ENCODE results near the gene RPAP3.

The RPAP3 gene

DNA sequence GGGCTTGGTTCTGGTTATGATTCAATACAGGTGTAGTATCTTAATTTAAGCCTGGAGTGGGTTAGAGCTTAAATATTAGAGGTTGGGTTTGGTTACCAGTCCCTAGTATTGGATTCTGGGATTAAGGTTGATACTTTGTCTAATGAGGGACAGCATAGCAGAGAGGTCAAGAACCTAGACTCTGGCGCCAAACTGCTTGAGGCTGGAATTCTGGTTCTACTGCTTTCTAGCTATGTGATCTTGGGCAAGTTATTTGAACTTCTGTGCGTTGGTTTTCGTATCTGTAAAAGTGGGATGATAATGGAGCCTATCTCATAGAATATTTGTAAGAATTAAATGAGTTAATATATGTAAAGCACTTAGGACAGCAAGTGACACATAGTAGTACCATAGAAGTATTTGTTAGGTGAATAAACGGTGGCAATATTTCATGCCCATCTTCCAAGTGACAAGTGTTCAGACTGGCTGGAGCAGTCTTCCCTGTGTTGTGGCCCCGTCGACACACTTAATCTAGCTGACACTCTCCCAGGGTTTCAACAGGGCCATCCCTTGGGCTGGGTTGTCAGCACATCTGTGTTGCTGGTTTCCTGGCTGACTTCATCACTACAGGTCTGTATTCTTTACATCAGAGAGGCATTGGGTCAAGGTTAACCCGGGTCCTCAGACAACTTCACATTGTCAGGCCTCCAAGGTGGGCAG is 16.5 kb upstream of the RPAP3 start:
- in situ Hi-C loops (cut with HindIII; ENCODE audit: low sequenced_read_pairs) = loop anchor here (5.0 kb wide), 2 partner anchors 60 to 95 kb away; partner anchors contain the start of gene HDAC7

DNA sequence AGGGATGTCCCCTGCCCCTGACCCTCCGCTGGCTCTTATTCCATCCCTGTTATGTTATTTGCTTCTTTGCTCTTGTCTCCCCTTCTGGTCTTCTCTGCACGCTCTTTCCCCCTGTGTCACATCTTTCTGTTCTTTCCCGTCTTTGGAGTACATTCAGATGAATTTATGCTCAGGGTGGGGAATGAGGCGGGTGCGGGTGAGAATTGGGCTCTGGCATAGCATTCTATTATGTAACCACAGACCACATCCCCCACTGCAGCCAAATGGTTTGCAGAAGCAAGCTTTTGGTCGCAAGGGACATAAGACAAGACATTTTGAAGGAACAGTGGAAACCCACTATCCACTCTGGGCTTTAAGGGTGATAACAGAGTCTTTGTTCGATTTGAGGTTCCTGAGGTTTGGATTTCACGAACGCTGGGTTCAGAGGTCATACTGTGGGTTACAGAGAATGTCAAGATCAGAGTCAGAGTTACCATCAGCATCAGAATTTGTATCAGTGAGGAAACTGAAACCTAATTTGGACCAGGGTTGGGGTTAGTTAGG is 15.7 kb upstream of the RPAP3 start:
- in situ Hi-C loops (cut with HindIII; ENCODE audit: low sequenced_read_pairs) = loop anchor here (5.0 kb wide), 2 partner anchors 61 to 96 kb away; partner anchors contain the start of gene HDAC7

DNA sequence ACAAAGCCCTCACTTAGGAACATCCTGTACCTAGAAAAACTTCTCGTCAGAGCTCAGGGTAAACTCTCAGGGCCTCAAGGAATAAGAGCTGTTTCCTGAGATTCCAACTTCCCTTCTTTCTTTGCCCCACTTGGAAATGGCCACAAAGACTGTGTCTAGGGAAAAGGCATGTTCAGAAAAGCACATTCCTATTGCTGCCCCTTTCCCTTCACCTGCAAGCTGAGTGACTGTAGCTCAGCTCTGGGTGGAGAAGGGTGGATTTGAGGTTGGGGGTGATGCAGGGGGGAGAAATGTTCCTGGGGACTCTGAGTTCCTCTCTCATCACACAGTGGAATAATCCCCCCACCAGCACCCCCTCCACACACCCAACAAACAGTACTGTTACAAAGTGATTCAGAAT is 12.7 kb upstream of the RPAP3 start:
- in situ Hi-C loops (cut with HindIII; ENCODE audit: low sequenced_read_pairs) = no loop called here

DNA sequence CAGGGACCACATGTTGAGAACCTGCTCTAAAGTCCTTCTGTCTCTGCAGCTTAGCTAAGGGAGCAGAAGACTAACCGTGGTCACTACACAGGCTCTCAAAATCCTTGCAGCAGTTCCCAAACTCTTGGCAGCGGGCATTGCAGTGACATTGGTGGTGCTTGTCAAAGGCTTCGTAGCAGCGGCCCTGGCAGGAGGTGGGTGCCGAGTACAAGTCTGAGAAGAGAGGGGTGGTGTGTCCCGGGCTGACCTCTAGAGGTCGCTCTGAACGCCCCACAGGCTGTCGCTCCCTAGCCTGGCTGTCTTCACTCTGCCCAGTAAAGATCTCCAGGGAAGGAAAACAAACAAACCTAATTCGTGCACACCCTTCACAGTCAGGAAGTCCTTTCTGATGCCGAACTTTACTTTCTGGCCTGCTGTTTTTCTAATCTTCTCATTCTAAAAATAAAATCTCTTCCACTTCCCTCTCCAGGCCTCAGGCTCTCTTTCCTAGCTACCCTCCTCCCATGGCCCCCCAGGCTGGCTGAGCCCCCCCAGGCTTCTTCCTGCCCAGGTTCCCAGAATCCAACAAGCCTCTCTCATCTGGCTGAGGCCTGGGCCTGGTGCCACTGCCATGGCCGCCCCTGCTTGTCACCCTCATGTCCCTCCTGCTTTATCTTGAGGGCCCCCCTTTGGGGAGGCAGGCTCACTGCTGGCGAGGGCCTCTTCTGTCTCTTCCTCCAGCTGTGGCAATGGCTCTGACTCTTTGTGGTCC is 11.8 kb upstream of the RPAP3 start:
- in situ Hi-C loops (cut with HindIII; ENCODE audit: low sequenced_read_pairs) = no loop called here

DNA sequence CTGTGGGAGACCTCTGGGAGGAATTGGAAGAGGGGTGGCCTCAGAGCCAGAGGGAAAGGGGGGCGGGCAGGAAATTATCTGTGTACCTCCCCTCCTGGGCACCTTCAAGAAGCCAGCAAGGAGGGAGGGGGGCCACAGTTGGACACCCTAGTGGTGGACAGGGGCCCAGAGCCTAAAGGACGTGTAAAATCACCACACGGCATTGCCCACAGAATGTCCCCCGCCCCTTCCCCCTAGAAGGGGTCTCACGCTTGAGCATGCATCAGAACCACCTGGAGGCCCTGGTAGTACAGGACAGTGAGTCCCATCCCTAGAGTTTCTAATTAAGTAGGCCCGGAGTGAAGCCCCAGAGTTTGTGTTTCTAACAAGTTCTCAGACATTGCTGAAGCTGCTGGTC is 11.2 kb upstream of the RPAP3 start:
- in situ Hi-C loops (cut with HindIII; ENCODE audit: low sequenced_read_pairs) = no loop called here

DNA sequence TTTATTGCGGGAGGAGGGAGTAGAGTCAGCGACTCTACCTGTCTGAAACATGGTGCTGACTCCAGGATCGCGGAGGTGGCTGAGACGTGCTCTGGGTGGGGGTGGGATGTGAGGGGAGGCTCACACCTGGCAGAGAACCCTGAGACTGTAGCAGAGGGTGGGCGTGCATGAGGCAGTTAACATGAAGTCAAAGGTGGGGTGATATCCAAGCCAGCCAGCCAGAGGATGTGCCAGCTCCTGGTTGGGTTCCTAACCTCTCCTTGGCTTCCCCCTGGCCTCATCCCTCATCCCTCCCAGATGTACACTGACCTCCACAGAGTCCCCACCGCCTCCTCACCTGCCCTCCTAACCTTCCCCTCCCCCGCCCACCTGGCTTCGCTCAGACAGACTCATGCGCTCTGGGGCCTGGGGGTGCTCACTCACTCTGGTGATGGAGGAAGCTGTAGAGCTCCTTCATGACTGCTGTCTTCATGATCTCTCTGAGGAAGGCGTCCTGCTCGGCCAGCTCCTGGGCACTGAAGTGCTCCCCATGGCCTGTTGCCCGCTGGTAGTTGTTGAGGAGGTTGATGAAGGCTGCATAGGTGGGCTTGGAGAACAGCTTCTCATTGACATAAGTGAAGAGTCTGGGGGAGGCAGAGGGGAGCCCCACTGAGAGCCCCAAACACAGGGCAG is 10.2 kb upstream of the RPAP3 start:
- in situ Hi-C loops (cut with HindIII; ENCODE audit: low sequenced_read_pairs) = no loop called here

DNA sequence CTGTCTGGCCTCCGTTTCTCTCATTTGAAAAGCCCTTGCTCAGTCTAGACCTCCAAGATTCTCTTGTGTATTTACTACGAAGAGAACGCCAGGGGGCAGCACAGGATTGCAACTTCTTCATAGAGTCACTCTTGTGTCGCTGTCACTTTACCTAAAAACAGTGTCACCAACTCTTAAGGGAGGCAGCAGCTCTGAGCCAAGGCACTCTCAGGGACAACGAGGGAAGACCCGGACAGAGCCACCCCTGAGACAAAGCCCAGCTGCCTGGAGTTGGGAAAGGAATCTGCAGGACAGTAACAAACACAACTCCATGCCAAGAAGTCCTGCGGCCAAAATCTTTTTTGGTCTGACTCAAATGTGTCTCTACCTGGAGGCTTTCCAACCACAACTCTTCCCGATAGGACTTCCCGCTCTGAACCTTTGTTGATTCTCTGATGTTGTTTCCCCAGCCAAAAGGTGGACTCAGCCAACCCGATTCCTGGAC is 9.6 kb upstream of the RPAP3 start:
- in situ Hi-C loops (cut with HindIII; ENCODE audit: low sequenced_read_pairs) = no loop called here

DNA sequence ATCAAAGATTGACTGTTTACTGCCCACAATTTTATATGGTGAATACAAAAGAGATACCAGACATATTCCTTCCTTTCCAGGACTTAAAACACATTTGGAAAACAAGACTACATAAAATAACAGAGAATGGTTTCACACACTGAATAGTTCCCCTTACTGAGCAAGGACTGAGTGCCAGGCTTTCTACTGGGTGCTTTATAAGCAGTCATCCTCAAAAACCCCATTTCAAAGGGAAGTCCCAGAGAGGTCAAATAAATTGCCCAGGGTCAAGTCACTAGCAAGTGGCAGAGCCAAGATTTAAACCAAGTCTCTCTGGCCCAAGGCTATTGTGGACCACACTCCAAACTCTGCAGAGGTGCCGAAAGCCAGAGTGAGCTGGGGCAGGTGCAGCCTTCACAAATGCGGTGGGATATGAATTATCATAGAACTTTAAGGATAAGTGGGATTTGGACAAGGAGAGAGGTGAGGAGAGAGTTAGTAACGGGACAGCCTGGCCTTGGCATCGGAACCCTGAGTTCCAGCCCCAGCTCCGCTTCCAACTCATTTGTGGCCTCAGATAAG is 9.1 kb upstream of the RPAP3 start:
- in situ Hi-C loops (cut with HindIII; ENCODE audit: low sequenced_read_pairs) = no loop called here

DNA sequence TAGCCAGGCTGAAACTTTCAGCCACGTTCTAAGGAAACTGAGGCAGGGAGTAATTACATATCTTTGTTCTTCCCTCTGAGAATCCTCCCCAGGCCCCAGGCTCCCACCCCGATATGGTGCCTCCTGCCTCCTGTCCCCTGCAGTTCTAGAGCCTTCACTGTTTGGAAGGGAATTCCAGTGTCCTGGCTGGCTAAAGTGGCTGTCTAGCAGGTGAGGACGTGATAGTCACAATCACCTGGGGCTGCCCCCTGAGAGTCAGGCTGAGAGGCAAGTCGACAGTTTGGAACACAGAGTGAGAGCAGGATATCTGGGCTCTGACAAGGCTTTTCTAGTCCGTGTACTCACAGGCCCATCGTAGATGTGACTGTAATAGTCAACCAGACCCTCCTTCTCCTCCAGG is 6.3 kb upstream of the RPAP3 start:
- in situ Hi-C loops (cut with HindIII; ENCODE audit: low sequenced_read_pairs) = no loop called here

DNA sequence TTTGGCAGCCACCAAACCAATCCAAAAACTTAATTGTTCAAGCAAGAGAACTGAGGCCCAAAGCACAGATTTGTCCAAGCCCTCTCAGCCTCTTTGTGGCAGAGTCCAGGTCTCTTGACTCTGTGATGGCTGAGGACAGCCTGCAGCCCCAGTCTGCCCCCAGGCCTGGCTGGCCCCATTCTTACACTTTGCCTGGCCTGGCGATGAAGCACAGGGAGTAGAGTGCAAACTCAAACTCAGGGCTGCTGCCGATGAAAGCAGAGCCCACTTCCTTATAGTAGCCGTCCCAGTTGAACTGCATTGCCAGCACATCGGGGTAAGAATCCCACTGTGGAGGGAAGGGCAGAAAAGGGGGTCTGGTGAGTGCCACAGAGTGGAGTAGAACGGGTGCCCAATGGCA is 5.6 kb upstream of the RPAP3 start:
- in situ Hi-C loops (cut with HindIII; ENCODE audit: low sequenced_read_pairs) = no loop called here

DNA sequence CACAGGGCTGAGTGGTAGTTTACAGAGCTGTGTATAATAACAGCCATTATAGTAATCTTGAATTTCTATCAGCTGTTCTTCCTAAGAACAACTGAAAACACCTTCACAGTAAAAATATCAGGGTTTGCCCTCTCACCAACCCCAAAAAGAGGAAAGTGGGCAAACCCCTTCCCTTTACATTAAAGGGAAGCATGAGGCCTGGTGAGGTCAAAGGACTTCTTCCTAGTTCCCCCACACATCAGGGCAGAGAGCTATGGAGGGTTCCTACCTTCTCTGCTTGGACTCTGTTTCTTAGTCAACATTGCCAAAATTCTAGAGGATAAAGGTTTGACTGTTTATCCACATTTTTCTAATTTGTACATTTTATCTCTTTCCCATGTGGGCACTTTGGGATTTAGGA is 4.4 kb upstream of the RPAP3 start:
- in situ Hi-C loops (cut with HindIII; ENCODE audit: low sequenced_read_pairs) = no loop called here

DNA sequence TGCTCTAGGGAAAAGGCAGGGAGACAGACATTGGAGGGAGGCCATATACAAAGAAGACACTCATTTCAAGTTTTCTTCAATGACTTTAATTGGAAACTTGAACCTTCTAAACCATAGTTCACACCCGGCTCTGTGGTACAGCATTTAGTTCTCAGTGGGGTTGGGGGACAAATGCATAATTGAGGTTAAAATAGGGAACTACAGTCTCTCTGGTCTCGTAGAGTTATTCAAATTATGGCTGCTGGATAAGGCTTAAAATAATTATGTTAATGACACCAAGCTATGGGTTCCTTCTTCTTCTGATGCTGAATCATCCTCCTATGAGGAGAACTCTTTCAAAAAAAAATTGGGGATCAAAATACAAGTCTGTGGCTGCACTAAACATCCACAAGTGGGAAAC is 3.8 kb upstream of the RPAP3 start:
- in situ Hi-C loops (cut with HindIII; ENCODE audit: low sequenced_read_pairs) = loop anchor here (5.0 kb wide), 1 partner anchor 92 kb away; no protein-coding TSS in a partner anchor

DNA sequence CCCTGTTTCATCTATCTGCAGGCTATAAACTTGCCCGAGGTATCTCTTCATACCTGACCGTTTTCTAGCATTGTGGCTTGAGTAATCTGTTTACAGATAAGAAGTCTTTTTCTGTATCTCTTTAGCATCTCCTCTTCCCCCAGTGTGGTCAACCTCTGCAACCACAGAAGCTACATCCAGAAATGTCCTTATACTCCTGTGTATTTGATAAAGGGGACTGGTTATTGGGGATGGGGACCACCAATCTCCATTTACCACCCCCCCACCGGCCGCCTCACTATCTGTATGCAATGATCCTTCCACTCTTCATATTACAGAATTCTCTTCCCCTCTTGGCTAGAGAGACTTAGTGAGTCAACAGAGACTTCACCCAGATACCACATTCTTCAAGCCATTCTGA is 3.4 kb upstream of the RPAP3 start:
- in situ Hi-C loops (cut with HindIII; ENCODE audit: low sequenced_read_pairs) = loop anchor here (5.0 kb wide), 1 partner anchor 92 kb away; no protein-coding TSS in a partner anchor

DNA sequence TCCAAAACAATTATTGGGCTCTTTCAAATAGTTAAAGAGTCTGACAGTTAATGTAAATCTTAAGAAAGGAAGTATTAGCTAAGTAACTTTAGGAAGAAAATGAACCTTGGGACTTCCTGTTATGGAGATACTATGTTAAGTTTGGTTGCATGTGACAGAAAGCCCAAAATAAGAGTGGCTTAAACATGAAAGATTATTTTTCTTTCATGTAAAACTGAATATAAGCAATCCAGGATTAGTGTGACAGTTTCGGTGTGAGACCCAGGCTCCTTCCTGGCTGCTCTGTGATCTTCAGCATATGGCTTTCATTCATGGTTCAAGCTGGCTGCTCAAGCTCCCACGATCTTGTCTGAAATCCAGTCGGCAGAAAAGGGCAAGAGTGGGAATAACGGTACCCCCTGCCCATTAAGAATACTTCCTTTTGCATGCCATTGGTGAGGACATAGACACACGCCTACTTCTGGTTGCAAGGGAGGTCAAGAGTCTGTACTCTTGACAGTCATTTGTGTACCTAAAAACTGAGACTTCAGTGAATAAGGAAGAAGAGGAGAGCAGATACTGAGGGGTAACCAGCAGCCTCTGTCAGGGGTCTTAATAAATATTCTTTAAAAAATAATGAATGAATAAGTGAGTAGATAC is 2.2 kb upstream of the RPAP3 start:
- in situ Hi-C loops (cut with HindIII; ENCODE audit: low sequenced_read_pairs) = loop anchor here (5.0 kb wide), 1 partner anchor 91 kb away; no protein-coding TSS in a partner anchor

DNA sequence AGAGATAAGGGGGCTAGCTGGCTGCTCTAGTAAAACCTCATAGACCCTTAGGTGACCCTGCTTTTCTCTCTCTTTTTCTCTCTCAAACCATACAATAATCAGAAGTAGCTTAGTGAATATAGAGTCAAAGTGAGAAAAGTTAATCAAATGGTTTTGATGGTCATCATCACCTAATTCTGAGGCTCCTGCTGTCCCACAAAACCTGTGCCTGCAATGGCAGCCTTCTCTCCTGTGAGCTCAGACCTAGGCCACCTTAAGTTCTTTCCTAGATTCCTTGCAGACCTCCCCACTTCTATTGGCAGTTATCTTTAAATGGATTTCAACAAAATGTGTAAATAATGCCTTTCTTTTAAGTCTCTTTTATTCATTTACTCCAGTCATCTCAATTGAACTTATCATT is 1.5 kb upstream of the RPAP3 start:
- in situ Hi-C loops (cut with HindIII; ENCODE audit: low sequenced_read_pairs) = loop anchor here (5.0 kb wide), 1 partner anchor 90 kb away; no protein-coding TSS in a partner anchor

DNA sequence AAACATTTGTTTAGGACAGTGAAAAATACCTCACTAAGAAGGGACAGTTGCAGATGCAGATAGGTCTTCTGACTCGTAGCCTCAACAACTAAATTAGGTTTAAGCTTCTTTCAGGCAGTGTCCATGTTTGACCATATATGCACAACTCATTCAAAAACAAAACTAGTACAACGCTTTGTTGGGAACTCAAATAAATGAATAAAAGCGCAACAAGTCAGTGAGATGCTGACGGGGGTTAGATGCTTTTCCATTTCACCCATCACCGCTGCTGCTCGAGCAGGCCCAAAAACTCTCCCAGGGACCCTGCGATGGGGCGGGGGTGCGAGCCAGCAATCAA is 633 bp downstream of the RPAP3 start:
- in situ Hi-C loops (cut with HindIII; ENCODE audit: low sequenced_read_pairs) = loop anchor here (5.0 kb wide), 1 partner anchor 88 kb away; no protein-coding TSS in a partner anchor

DNA sequence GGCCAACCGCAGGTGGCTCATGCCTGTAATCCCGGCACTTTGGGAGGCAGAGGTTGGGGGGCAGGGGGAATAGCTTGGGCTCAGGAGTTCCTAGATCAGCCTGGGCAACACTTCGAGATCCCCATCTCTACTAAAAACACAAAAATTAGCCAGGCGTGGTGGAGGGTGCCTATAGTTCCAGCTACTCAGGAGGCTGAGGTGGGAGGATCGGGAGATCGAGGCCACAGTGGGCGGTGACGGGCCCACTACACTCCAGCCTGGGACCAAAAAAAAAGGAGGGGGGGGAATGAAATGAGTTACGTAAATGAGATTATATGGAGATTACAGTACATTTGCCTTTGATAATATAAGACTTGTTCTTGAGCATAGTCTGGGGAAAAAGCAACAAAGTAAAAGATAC is 1.1 kb downstream of the RPAP3 start:
- in situ Hi-C loops (cut with HindIII; ENCODE audit: low sequenced_read_pairs) = loop anchor here (5.0 kb wide), 1 partner anchor 87 kb away; no protein-coding TSS in a partner anchor

DNA sequence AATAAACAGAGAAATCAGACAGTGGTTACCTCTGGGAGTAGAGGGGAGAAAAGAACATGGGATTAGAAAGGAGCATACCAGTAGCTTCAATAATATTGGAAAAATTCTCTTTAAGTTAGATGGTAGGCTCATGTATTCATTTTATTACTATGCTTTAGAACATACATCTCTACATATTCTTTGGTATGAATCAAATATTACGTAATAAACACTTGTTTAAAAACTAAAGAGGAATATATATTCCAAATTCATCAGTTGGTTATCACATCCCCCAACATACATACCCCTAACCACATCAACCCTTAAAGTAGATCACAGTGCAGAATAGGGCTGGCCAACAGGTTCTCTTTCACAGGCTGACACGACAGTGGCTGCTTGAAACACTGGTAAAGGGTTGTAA is 5.6 kb downstream of the RPAP3 start:
- in situ Hi-C loops (cut with HindIII; ENCODE audit: low sequenced_read_pairs) = no loop called here

DNA sequence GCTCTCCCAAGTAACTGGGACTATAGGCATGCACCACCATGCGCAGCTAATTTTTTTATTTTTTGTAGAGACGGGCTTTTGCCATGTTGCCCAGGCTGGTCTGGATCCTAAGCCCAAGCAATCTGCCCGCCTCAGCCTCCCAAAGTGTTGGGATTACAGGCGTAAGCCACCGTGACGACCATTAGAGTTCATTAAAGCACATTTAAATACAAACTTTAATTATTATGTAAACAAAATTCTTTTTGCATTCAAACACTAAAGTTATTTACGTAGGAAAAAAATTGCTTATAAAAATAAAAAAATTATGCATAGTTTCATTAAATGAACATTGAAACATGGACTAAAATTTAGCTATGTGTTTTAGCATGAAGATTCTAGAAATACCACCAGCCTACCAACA is 7.2 kb downstream of the RPAP3 start:
- in situ Hi-C loops (cut with HindIII; ENCODE audit: low sequenced_read_pairs) = no loop called here

DNA sequence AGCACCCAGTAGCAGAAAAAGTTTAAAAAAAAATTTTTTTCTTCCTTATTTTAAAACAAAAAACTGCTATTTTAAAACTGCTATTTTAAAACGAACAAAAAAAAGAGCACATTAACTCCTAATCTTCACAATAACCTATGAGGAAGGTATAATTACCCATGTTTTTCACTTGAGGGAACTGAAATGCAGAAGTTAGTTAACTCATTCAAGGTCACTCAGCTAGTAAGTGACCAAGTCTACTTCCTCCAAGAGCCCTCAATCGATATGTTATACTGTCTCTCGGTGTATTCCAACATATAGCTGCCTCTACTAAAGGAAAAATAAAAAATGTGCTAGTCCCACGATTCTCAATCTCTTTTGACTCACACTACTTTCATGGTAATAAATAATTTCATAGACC is 7.8 kb downstream of the RPAP3 start:
- in situ Hi-C loops (cut with HindIII; ENCODE audit: low sequenced_read_pairs) = no loop called here

Data from endothelial cell of hepatic sinusoid (primary cell).